Neural cell (in vitro differentiated cells): Measurements from ENCODE around the gene LIM2. TPM values are rescaled to one million over a fixed set of nuclear protein-coding genes. Genes with fewer than 3 reads are reported as not detected.

Experiments
- H2AFZ ChIP-seq: fragments of 200-600, 300-800 bp; sonication (generic), shearing (Covaris generic); 2 replicates; pipeline ENCODE4 v1.6.0; 2014; ENCODE audit warnings: low read depth, mild to moderate bottlenecking, antibody characterized with exemption, low read length, moderate library complexity
- H3F3A ChIP-seq: fragments of 200-600 bp; shearing (Covaris generic); 2 replicates; pipeline ENCODE4 v1.6.1; 2016; ENCODE audit warnings: mild to moderate bottlenecking, moderate library complexity, mixed read lengths, antibody characterized with exemption, low read length; ENCODE audit not compliant: insufficient read depth, poor library complexity, severe bottlenecking
- H3K27ac ChIP-seq: fragments of 200-600, 300-800 bp; sonication (generic), shearing (Covaris generic); 2 replicates; pipeline ENCODE4 v1.5.1; 2014; ENCODE audit warnings: mild to moderate bottlenecking, low read length, moderate library complexity
- H3K27me3 ChIP-seq: fragments of 300-800, 200-600 bp; sonication (generic), shearing (Covaris generic); 2 replicates; pipeline ENCODE4 v1.6.0; 2014; ENCODE audit warnings: mild to moderate bottlenecking, low read depth, low read length, moderate library complexity; ENCODE audit not compliant: insufficient read depth
- H3K36me3 ChIP-seq: fragments of 300-800, 200-600 bp; sonication (generic), shearing (Covaris generic); 2 replicates; pipeline ENCODE4 v1.5.1; 2014; ENCODE audit warnings: mild to moderate bottlenecking, antibody characterized with exemption, low read length, moderate library complexity; ENCODE audit not compliant: insufficient read depth
- H3K4me2 ChIP-seq: fragments of 300-800, 200-600 bp; sonication (generic), shearing (Covaris generic); 2 replicates; pipeline ENCODE4 v1.6.0; 2014; ENCODE audit warnings: mild to moderate bottlenecking, low read length
- H3K4me3 ChIP-seq: fragments of 300-800, 200-600 bp; sonication (generic), shearing (Covaris generic); 2 replicates; pipeline ENCODE4 v1.5.1; 2014; ENCODE audit warnings: mild to moderate bottlenecking, low read length, moderate library complexity
- H3K79me2 ChIP-seq: fragments of 200-600 bp; shearing (Covaris generic); replicated peaks from 2 replicates; pipeline ENCODE4 v1.6.0; 2014; ENCODE audit warnings: mild to moderate bottlenecking, low read length, moderate library complexity; ENCODE audit not compliant: insufficient read depth
- H3K9ac ChIP-seq: fragments of 300-800, 200-600 bp; sonication (generic), shearing (Covaris generic); 2 replicates; pipeline ENCODE4 v1.6.1; 2016; ENCODE audit warnings: mild to moderate bottlenecking, low read length, mixed read lengths
- H3K9me2 ChIP-seq: fragments of 200-600 bp; shearing (Covaris generic); 2 replicates; pipeline ENCODE4 v1.6.1; 2016; ENCODE audit warnings: mild to moderate bottlenecking, low read length, mixed read lengths; ENCODE audit not compliant: insufficient read depth
- H3K9me3 ChIP-seq: fragments of 200-600, 300-800 bp; sonication (generic), shearing (Covaris generic); 2 replicates; pipeline ENCODE4 v1.6.1; 2016; ENCODE audit warnings: mild to moderate bottlenecking, mixed run types, low read length, moderate library complexity, mixed read lengths
- H4K20me1 ChIP-seq: fragments of 200-600 bp; shearing (Covaris generic); 2 replicates; pipeline ENCODE4 v1.6.1; 2016; ENCODE audit warnings: mild to moderate bottlenecking, mixed run types; ENCODE audit not compliant: insufficient read depth
- EP300 ChIP-seq: fragments of 450-650 bp; conservative IDR thresholded peaks from 2 replicates; pipeline ENCODE4 v1.6.1; 2014; ENCODE audit warnings: antibody characterized with exemption, mild to moderate bottlenecking, moderate library complexity; ENCODE audit not compliant: poor library complexity, severe bottlenecking
- EZH2 ChIP-seq: fragments of 200-600, 300-800 bp; shearing (Covaris generic), sonication (generic); IDR thresholded peaks from 2 replicates; pipeline ENCODE4 v1.6.1; 2014; ENCODE audit warnings: antibody characterized with exemption, low read length, borderline replicate concordance, mild to moderate bottlenecking; ENCODE audit not compliant: insufficient read depth, poor library complexity, severe bottlenecking
- MXI1 ChIP-seq: fragments of 450-650 bp; conservative IDR thresholded peaks from 2 replicates; pipeline ENCODE4 v1.6.1; 2014; ENCODE audit warnings: antibody characterized with exemption, mild to moderate bottlenecking; ENCODE audit not compliant: poor library complexity, severe bottlenecking
- POLR2AphosphoS5 ChIP-seq: IDR thresholded peaks from 2 replicates; pipeline ENCODE4 v1.6.1; 2012
- RAD21 ChIP-seq: fragments of 450-650 bp; conservative IDR thresholded peaks from 2 replicates; pipeline ENCODE4 v1.6.1; 2014; ENCODE audit warnings: antibody characterized with exemption, mild to moderate bottlenecking, moderate library complexity
- SMC3 ChIP-seq: fragments of 450-650 bp; conservative IDR thresholded peaks from 2 replicates; pipeline ENCODE4 v1.6.1; 2014; ENCODE audit warnings: antibody characterized with exemption, mild to moderate bottlenecking, moderate library complexity; ENCODE audit not compliant: poor library complexity
- TAF1 ChIP-seq: IDR thresholded peaks from 2 replicates; pipeline ENCODE4 v1.6.1; 2012; ENCODE audit warnings: low read depth
- polyA plus RNA-seq: library from polyadenylated mRNA; depleted of rRNA; stranded (reverse); fragments of >200 nt; gene quantifications from 2 replicates; pipeline ENCODE4 v1.2.3, GENCODE V29; 2014
- TF ChIP-seq, protein P1 (sequence below): fragments of 450-650 bp; IDR thresholded peaks from 2 replicates; pipeline ENCODE4 v1.5.1; 2014; ENCODE audit warnings: antibody characterized with exemption, mild to moderate bottlenecking, moderate library complexity; ENCODE audit not compliant: poor library complexity, severe bottlenecking
- TF ChIP-seq, protein P2 (sequence below): IDR thresholded peaks from 2 replicates; pipeline ENCODE4 v1.6.1; 2012; ENCODE audit warnings: borderline replicate concordance

The LIM2 gene
- polyA plus RNA-seq, 1 donor from 2014 or later: not detected

DNA sequence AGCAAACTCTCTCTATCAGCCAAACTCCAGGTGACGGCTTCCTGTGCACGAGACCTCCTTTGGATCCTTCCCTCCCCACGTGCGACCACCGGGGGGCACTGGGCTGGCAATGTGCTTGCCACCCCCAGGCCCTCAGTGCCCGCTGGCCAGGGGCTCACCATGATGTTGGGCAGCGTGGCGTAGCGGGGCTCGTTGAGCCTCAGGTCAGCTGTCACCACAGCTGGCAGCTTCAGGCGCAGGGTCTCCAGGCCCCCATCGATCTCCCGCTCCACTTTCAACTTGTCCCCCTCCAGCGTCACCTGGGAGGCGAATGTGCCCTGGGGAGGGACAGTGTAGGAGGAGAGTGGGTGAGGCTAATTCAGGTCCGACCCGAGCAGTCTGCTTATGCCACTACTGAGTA, 41.0 kb downstream of the LIM2 start:
- Histone ChIP-seq H3K4me2 (no peak overlapping the region), H3K4me3 (no peak overlapping the region), H4K20me1 (no peaks in the 10 kb centered on the region), H3K9ac (no peak overlapping the region), H3K36me3 (no peaks in the 10 kb centered on the region), H3K9me3 (no peaks in the 10 kb centered on the region), H2AFZ (no peak overlapping the region), H3K27ac (no peak overlapping the region), H3K9me2 (no peaks in the 10 kb centered on the region), H3K27me3 (no peaks in the 10 kb centered on the region), H3K79me2 (no peaks in the 10 kb centered on the region), H3F3A (no peaks in the 10 kb centered on the region)
- TF ChIP-seq RAD21: no peak
- TF ChIP-seq MXI1: no peak
- no peak for TF ChIP-seq POLR2AphosphoS5
- TF ChIP-seq, protein P1, sequence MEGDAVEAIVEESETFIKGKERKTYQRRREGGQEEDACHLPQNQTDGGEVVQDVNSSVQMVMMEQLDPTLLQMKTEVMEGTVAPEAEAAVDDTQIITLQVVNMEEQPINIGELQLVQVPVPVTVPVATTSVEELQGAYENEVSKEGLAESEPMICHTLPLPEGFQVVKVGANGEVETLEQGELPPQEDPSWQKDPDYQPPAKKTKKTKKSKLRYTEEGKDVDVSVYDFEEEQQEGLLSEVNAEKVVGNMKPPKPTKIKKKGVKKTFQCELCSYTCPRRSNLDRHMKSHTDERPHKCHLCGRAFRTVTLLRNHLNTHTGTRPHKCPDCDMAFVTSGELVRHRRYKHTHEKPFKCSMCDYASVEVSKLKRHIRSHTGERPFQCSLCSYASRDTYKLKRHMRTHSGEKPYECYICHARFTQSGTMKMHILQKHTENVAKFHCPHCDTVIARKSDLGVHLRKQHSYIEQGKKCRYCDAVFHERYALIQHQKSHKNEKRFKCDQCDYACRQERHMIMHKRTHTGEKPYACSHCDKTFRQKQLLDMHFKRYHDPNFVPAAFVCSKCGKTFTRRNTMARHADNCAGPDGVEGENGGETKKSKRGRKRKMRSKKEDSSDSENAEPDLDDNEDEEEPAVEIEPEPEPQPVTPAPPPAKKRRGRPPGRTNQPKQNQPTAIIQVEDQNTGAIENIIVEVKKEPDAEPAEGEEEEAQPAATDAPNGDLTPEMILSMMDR: no peak
- no peak for TF ChIP-seq EP300
- TF ChIP-seq SMC3: no peak
- no peak for TF ChIP-seq TAF1
- TF ChIP-seq, protein P2, sequence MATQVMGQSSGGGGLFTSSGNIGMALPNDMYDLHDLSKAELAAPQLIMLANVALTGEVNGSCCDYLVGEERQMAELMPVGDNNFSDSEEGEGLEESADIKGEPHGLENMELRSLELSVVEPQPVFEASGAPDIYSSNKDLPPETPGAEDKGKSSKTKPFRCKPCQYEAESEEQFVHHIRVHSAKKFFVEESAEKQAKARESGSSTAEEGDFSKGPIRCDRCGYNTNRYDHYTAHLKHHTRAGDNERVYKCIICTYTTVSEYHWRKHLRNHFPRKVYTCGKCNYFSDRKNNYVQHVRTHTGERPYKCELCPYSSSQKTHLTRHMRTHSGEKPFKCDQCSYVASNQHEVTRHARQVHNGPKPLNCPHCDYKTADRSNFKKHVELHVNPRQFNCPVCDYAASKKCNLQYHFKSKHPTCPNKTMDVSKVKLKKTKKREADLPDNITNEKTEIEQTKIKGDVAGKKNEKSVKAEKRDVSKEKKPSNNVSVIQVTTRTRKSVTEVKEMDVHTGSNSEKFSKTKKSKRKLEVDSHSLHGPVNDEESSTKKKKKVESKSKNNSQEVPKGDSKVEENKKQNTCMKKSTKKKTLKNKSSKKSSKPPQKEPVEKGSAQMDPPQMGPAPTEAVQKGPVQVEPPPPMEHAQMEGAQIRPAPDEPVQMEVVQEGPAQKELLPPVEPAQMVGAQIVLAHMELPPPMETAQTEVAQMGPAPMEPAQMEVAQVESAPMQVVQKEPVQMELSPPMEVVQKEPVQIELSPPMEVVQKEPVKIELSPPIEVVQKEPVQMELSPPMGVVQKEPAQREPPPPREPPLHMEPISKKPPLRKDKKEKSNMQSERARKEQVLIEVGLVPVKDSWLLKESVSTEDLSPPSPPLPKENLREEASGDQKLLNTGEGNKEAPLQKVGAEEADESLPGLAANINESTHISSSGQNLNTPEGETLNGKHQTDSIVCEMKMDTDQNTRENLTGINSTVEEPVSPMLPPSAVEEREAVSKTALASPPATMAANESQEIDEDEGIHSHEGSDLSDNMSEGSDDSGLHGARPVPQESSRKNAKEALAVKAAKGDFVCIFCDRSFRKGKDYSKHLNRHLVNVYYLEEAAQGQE: no peak
- no peak for TF ChIP-seq EZH2

DNA sequence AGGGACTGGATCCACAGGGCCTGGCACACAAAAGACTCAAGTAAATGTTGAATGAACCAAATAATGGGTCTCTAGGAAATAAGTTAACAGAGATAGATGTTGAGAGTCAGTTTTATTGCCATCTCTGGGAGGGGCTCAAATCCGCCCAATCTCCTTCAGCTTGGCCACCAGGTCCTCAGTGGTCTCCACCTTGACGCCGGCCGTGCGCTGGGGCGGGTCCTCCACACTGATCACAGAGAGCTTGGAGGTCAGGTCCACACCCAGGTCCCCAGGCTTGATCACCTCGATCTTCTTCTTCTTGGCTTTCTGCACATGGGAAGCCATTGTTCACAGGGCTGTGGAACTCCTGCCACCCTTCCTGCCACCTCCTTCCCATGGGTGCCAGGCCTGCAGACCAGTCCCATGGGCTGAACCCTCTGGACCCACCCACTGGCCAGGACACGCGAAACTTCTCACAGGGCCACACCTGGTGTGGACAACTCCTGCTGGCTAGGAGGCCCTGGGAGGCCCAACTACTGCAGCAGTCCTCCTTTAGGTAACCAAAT, 42.6 kb downstream of the LIM2 start:
- H3K36me3 ChIP-seq: no peaks in the 10 kb centered on the region
- H3K4me3 ChIP-seq: no peak overlapping the region
- no peaks in the 10 kb centered on the region for H3K9me2 ChIP-seq
- H2AFZ ChIP-seq: no peak overlapping the region
- H3K9me3 ChIP-seq: no peaks in the 10 kb centered on the region
- no peaks in the 10 kb centered on the region for H3F3A ChIP-seq
- no peaks in the 10 kb centered on the region for H3K79me2 ChIP-seq
- no peak overlapping the region for H3K27ac ChIP-seq
- H3K27me3 ChIP-seq: peaks cover 4% of the 10 kb centered on the region
- no peak overlapping the region for H3K4me2 ChIP-seq
- no peak for TF ChIP-seq RAD21
- no peak for TF ChIP-seq TAF1
- no peak for TF ChIP-seq POLR2AphosphoS5
- no peak for TF ChIP-seq MXI1
- TF ChIP-seq, protein P1: no peak
- TF ChIP-seq SMC3: no peak
- no peak for TF ChIP-seq EZH2
- TF ChIP-seq, protein P2: no peak
- TF ChIP-seq EP300: no peak
- H4K20me1 ChIP-seq: no peaks in the 10 kb centered on the region
- H3K9ac ChIP-seq: no peak overlapping the region
